Muscle layer of colon (tissue), 2 donors: ENCODE data around the gene ADARB2.

Experiments used
- H3K27ac ChIP-seq: one replicate; pipeline ENCODE4 v1.7.0; 2013; ENCODE audit warnings: low read depth, mild to moderate bottlenecking, low read length, moderate library complexity
- H3K27me3 ChIP-seq, 2 donors: one replicate each; pipeline ENCODE4 v1.7.0; 2013; ENCODE audit warnings: low read length in 2 of 2, mild to moderate bottlenecking in 2 of 2; ENCODE audit not compliant: insufficient read depth in 2 of 2, control insufficient read depth in 1 of 2
- H3K36me3 ChIP-seq: one replicate; pipeline ENCODE4 v1.7.0; 2013; ENCODE audit warnings: mild to moderate bottlenecking, low read length; ENCODE audit not compliant: insufficient read depth
- H3K4me1 ChIP-seq: one replicate; pipeline ENCODE4 v1.7.0; 2013; ENCODE audit warnings: mild to moderate bottlenecking, low read length; ENCODE audit not compliant: insufficient read depth
- H3K4me3 ChIP-seq, 2 donors: one replicate each; pipeline ENCODE4 v1.7.0; 2013; ENCODE audit warnings: low read length in 2 of 2, low read depth in 1 of 2, mild to moderate bottlenecking in 1 of 2, moderate library complexity in 1 of 2
- H3K9ac ChIP-seq: one replicate; pipeline ENCODE4 v1.7.0; 2013; ENCODE audit warnings: low read length
- H3K9me3 ChIP-seq: one replicate; pipeline ENCODE4 v1.7.0; 2013; ENCODE audit warnings: mild to moderate bottlenecking, low read length
- donor health status: abdominal sarcoma.
- donor health status: Adenocarcinoma of cecum.

ADARB2 gene

GRCh38 chr10:1193561-1193960 lies 543.8 kb downstream of the ADARB2 start:
- Histone ChIP-seq H3K4me1 (no peaks in the 10 kb centered on the region), H3K36me3 (no peaks in the 10 kb centered on the region), H3K9me3 (no peaks in the 10 kb centered on the region), H3K27me3 (no peaks in the 10 kb centered on the region), H3K27ac (no peak overlapping the region), H3K9ac (no peak overlapping the region), H3K4me3 (no peak overlapping the region)

GRCh38 chr10:1191752-1192151 lies 545.6 kb downstream of the ADARB2 start:
- Histone ChIP-seq H3K9ac (no peak overlapping the region), H3K36me3 (no peaks in the 10 kb centered on the region), H3K27me3 (no peaks in the 10 kb centered on the region), H3K4me1 (no peaks in the 10 kb centered on the region), H3K4me3 (no peak overlapping the region), H3K27ac (no peak overlapping the region), H3K9me3 (no peaks in the 10 kb centered on the region)

- Histone ChIP-seq H3K36me3 (no peaks in the 10 kb centered on the region), H3K4me3 (no peak overlapping the region), H3K4me1 (no peaks in the 10 kb centered on the region), H3K9me3 (no peaks in the 10 kb centered on the region), H3K27me3 (no peaks in the 10 kb centered on the region), H3K9ac (no peak overlapping the region), H3K27ac (no peak overlapping the region)
Observed at GRCh38 chr10:1190791-1191490, 546.4 kb downstream of the ADARB2 start.

DNA sequence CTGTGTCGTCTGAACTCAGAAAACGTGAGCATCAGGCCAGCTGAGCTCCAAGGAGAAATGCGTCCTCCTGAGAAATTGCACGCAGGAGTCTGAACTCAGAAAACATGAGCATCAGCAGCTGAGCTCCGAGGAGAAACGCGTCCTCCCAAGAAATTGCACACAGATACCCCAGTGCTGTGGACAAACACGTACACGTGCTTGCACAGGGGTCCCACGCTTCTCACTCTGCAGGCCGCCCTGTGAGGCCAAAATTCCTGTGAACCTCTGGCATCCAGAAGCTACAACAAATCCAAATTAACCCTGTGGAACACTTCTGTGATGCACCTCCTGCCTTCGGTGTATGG lies 547.3 kb downstream of the ADARB2 start:
- Histone ChIP-seq H3K4me1 (no peaks in the 10 kb centered on the region), H3K36me3 (no peaks in the 10 kb centered on the region), H3K27me3 (no peaks in the 10 kb centered on the region), H3K9me3 (no peaks in the 10 kb centered on the region), H3K9ac (no peak overlapping the region), H3K27ac (no peak overlapping the region), H3K4me3 (no peak overlapping the region)

- Histone ChIP-seq H3K9me3 (no peaks in the 10 kb centered on the region), H3K4me3 (no peak overlapping the region), H3K4me1 (no peaks in the 10 kb centered on the region), H3K9ac (no peak overlapping the region), H3K27me3 (no peaks in the 10 kb centered on the region), H3K27ac (no peak overlapping the region), H3K36me3 (no peaks in the 10 kb centered on the region)
Observed at GRCh38 chr10:1189166-1190051, 547.9 kb downstream of the ADARB2 start.

DNA sequence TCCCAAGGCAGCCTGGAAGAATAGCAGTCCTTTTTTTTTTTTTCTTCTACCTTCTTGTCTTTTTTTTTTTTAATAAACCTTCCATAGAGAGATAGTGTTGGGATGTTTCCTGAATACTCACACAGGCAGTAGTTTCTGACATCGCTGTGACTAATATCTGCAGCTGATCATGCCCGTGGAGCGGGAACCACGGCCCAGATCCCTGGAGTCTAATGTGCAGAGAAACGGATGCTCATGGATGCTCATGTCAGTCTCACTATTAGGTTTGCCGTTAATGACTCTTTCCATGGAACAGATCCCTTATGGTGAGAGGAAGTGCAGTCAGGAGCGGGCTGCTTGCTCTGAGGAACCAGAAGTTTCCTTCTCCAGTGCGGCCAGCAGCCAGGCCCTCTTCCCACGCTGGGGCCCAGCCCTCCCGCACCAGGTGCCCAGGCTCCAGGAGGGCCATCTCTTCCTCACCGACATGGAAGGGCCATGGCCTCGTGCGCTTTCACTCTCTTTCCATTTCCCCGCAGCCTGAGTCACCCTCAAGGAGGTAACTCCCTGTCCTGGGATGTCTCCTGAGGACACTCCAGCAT lies 548.7 kb downstream of the ADARB2 start:
- Histone ChIP-seq H3K9me3 (no peaks in the 10 kb centered on the region), H3K27ac (no peak overlapping the region), H3K27me3 (no peaks in the 10 kb centered on the region), H3K4me1 (no peaks in the 10 kb centered on the region), H3K4me3 (no peak overlapping the region), H3K36me3 (no peaks in the 10 kb centered on the region), H3K9ac (no peak overlapping the region)

DNA sequence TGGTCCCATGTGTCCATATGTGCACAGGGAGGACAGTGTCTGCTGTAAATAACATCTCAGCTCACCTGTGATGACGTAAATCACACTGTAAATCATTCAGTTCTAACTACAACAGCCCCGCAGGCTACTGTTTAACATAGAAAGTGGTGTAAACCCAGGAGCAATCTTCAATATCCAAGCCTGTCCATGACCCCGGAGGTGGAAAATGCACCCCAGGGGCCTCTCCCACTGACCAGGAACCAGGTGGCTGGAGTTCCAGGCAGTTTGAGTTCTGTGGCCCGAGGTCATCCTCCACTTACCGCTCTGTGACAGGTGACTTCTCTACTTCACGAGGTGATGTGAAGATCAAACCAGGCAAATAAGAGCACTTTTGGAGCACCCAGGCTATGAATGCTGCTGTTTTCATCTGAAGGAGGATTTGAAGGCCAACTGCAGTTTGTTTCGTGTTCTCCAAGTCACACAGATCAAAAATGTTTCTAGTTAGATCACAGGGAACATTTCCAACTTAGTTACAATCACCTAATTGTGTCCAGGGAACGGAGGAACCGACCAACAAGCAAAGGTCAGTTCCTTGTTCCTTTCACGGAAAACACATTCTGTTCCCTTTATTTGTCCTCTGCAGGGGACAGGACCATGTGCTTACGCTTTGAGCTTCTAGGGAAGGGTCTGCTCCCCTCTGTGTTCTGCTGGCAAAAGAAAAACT lies 549.3 kb downstream of the ADARB2 start:
- Histone ChIP-seq H3K27ac (no peak overlapping the region), H3K9ac (no peak overlapping the region), H3K36me3 (no peaks in the 10 kb centered on the region), H3K4me1 (no peaks in the 10 kb centered on the region), H3K9me3 (no peaks in the 10 kb centered on the region), H3K27me3 (no peaks in the 10 kb centered on the region), H3K4me3 (no peak overlapping the region)

GRCh38 chr10:1187151-1187854 lies 550.0 kb downstream of the ADARB2 start:
- H3K9me3 ChIP-seq: no peaks in the 10 kb centered on the region
- no peaks in the 10 kb centered on the region for H3K36me3 ChIP-seq
- H3K9ac ChIP-seq: no peak overlapping the region
- no peaks in the 10 kb centered on the region for H3K27me3 ChIP-seq
- no peak overlapping the region for H3K4me3 ChIP-seq
- no peaks in the 10 kb centered on the region for H3K4me1 ChIP-seq
- no peak overlapping the region for H3K27ac ChIP-seq

DNA sequence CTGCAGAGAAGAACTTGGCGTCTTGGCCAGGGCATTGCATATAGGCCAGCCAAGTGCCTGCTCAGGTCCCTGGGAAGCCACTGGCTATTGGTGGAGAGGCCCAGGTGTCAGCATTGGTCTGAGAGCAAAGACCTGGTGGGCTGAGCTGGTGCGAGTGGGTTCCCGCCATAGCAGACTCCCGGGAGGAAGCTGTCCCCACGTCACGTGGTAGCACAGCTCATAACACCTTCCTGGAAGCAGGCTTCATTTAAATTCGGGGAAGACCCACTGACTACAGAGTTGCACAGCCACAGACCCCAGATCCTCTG lies 550.7 kb downstream of the ADARB2 start:
- H3K9me3 ChIP-seq: no peaks in the 10 kb centered on the region
- H3K4me1 ChIP-seq: no peaks in the 10 kb centered on the region
- H3K27ac ChIP-seq: no peak overlapping the region
- H3K9ac ChIP-seq: no peak overlapping the region
- no peaks in the 10 kb centered on the region for H3K36me3 ChIP-seq
- H3K4me3 ChIP-seq: no peak overlapping the region
- no peaks in the 10 kb centered on the region for H3K27me3 ChIP-seq

- Histone ChIP-seq H3K9me3 (no peaks in the 10 kb centered on the region), H3K36me3 (no peaks in the 10 kb centered on the region), H3K27ac (no peak overlapping the region), H3K4me3 (no peak overlapping the region), H3K4me1 (no peaks in the 10 kb centered on the region), H3K27me3 (no peaks in the 10 kb centered on the region), H3K9ac (no peak overlapping the region)
Observed at GRCh38 chr10:1185911-1186682, 551.2 kb downstream of the ADARB2 start.
